ENCODE data around the gene PXN.

Gene PXN

GRCh38 chr12:120164293-120164692 lies 101.2 kb downstream of the PXN start:
- DNase-seq, result no peak

- DNase-seq, result no peak
Observed at GRCh38 chr12:120162763-120163162, 102.8 kb downstream of the PXN start.

GRCh38 chr12:120161852-120162251 lies 103.7 kb downstream of the PXN start:
- DNase-seq, result no peak

Measured in CD4-positive, alpha-beta T cell treated with Interleukin-12 subunit alpha and Interleukin-12 subunit beta, for 1 hour (primary cell).